HG02852 (cell line): Measurements from ENCODE around the gene RGS3.

Source experiments
- ATAC-seq: cut with Tn5 transposase; IDR thresholded peaks from one replicate; pipeline ENCODE4 v1.9.1; 2021; ENCODE audit warnings: mild to moderate bottlenecking, moderate library complexity; ENCODE audit not compliant: unreplicated experiment

RGS3 gene

DNA sequence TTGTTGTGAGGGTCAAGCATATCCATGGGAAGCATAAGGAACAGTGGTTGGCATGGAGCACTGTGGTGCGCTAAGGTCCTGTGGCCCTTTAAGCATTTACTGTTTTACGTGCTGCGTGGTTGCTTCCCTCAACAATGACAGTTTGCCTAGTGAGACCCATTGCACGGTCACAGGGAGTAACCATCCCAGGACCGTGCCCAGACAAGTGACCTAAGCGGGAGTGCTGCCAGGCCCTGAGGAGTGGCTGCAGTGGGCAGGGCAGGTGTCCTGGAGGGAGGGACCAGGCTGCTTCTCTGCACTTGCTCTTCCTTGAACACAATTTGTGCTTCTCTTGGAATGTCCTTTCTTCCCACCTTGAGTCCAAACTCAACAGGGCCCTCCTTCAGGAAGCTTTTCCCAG, 64.6 kb downstream of the RGS3 start:
- no peak for ATAC-seq

DNA sequence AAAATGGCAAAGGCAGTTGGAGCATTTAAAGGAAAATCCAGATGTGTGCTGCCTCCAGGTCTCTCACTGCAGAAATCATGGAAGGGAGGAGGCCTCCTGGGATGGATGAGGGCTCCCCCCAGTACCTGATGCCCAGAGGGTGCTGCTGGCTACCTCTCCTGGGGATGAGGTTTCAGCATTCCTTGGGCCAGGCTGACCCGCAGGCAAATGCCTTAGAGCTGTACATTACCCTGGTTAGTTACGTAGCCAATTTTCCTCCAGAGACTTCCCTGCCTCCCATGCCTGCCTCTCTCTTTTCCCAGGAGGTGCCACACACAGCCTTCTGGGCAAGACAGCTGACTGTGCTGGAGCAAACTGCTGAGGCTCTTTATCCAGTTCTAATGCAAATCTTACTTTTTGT, 65.3 kb downstream of the RGS3 start:
- no peak for ATAC-seq

DNA sequence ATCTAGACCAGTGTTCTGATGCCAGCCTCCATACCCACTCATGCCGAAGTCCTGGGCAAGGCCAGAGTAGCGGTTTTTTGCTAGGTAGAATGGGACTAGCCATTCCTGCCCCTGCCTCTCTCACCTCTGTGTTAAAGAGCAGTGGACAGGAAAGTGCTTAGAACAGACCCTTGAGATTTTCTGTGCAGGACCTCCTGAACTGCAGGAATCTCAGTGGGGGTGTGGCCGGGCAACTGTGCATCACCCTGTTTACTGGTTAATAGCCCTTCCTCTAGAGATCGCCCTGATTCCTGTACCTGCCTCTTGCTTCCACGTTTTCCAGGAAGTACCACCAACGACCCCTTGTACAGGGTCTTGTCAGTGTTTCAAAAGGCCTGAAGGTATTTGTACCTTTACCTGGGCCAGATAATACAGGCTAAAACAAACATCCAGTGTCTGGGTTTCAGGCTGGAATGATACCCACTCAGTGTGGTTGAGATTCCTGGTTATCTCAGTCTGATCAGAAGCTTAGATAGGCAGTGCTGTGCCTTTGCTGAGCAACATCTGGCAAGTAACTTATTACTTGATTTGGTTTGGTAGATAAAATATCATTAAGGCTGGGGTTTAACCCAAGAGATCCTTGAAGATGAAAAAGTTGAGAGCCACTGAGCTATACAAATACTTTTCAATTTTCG, 65.9 kb downstream of the RGS3 start:
- no peak for ATAC-seq

DNA sequence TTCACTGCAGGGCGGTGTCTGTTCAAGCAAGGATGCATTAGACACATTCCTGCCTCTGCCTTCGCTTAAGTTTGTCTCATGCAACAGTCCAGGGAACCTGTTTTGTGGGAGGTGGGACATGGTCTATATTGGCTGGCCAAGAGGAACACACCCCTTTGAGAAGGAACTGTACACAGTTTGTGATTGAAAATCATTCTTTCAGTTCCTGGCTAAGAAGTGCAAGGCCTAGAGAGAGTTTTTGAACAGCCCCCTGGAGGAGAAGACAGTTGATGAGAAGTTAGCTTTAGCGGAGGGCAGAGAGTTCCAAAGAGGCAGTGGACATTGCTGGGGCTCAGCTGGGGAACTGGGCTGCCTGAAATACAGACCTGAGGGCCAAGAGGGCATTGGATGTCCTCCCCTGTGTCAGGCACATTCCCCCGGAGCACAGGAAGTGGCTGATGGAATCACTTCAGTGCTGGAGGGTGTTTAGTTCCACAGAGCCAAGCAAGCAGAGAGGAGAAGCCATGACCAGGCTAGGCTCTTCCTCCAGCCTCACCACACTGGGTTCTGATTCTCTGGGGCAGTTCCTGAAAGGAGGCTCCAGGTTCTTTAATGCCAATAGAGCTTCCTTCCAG, 66.6 kb downstream of the RGS3 start:
- no peak for ATAC-seq

DNA sequence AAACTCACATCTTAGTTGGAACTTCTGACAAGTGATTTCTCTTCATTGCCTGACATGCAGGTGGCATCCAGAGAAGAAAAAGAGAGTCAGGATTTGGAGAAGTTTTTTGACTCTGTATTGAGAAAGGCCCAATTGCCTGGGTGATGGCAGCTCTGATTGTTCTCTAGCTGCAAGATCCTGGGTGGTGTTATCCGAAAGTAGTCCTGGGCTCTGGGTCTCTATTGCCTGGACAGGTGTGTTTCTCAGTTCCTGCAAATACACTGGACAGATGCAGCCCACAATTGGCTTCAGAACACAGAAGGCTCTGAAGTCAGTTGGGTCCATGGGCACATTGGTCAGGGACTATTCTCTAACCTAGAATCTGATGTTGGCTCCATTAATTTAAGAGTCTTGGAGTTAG, 67.4 kb downstream of the RGS3 start:
- no peak for ATAC-seq

DNA sequence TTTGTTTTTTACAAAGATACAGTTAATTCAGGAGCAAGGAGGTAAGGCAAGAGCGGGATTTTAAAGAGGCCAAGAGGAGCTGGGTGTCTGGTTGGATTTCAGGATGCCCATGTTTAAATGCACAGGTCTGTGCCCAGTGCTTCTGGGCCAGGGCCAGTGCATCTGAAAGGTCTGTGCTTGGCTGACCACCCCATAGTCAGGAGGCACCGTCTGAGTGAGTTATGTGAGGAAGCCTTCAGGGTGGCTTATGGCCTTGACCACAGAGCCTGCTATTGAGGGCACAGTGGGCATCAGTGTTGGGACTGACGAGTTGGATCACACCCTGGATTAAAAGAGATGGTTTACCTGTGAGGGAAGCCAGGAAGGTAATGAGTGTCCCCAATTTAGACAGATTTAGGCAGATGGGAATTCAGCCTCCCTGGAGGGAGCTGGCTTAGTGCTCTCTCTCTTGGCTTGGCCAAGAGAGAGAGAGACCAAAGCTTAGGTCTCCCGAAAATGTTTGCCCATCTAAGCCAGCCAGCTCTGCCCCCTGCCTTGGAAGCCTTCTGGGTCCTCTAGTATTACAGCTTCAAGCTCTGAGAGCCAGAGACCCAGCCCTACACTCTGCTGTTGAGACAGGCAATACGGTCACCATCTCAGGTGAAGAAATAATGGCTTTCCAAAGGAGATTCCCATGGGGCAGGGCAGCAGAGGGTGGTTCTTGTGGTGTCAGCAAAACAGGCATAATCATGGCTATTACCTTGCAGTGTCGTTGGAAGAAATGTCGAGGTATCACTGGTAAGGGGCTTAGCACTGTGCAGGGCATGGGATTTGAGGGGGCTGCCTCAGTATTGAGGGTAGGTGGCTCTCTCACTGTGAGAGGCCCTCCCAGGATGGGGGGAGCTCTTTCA, 68.6 kb downstream of the RGS3 start:
- ATAC-seq, result no peak

DNA sequence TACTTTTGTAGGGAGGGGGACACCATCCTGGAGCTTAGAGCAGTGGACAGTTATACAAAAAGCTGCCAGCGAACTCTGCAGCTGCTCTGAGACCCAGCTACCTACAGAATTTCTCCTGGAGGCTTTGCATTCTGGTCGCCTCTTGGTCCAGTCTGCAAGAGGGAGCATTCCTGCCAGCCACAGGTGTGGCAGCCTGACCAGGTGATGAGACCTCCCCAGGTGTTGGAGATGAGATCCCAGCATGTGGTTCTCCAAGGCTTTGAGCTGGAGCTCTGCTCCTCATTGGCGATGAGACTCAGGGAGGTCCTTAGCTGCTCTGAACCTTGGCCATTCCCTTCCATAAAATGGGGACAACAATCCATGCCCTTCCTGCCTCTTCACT, 69.3 kb downstream of the RGS3 start:
- ATAC-seq, result no peak

DNA sequence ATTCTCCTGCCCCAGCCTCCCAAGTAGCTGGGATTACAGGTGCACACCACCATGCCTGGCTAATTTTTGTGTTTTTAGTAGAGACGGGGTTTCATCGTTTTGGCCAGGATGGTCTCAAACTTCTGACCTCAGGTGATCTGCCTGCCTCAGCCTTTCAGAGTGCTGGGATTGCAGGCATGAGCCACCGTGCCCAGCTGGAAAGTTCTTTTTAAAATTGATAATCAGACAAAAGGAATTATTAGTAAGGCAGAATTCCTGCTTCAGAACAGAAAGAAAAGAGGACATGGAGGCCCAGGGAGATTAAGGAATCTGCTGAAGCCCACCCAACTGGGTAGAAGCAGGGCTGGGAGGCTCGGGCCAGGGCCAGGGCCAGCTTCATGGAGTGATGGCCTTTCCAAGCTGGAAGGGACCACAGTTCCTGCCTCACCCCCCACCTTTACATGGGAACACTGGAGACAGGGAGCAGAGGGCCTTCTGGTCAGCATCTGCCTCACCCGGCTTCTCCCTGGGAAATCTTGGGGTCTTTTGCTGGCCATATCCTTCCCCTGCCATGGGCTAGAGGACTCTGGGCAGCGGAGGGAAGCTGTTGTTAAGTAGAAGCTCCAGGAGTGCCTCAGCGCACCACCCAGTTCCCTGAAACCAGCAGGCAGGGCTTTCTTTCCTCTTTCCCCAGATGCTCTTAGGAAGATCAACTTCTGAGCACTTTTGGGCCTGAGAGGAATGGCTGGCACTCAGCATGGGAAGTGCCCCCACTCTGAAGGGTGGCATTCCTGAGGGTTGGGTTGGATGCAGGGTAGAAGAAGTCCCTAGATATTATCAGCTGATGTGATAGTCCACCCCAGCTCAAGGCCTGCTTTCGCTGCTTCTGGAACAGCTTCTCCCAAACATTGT, 70.1 kb downstream of the RGS3 start:
- ATAC-seq, result no peak

DNA sequence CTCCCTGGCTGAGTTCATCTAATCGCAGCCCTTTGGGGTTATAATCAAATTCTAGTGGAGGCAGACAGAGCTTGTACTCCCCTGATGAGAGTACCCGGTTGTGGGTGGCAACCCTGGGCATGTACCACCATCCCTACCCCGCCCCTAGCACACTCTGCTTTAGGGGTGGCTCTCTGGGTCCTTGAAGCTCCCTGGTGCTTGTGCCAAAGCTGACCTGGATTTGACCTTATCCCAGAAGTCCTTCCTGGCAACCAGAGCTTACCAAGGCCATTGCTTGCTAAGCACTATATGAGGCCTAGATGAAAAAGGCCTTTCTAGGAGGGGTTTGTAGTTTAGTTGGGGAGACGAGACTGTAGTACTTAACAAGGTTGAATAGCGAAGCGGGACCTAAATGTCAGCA, 72.2 kb downstream of the RGS3 start:
- ATAC-seq, result no peak

DNA sequence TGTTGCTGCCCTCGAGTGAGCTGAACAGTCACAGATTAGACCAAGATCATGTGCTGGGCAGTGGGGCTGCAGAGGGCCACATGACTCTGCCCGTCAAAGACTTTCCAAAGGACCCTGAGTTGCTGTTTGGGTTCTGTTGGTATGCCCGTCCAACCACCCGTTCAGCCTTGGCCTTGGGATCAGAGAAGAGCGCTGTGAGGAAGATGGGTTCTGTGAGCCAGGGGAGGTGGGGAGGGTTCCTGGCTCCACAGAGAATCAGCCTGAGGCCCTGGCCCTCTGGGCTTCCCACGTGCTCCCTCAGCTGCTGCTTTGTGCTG, 72.6 kb downstream of the RGS3 start:
- no peak for ATAC-seq

DNA sequence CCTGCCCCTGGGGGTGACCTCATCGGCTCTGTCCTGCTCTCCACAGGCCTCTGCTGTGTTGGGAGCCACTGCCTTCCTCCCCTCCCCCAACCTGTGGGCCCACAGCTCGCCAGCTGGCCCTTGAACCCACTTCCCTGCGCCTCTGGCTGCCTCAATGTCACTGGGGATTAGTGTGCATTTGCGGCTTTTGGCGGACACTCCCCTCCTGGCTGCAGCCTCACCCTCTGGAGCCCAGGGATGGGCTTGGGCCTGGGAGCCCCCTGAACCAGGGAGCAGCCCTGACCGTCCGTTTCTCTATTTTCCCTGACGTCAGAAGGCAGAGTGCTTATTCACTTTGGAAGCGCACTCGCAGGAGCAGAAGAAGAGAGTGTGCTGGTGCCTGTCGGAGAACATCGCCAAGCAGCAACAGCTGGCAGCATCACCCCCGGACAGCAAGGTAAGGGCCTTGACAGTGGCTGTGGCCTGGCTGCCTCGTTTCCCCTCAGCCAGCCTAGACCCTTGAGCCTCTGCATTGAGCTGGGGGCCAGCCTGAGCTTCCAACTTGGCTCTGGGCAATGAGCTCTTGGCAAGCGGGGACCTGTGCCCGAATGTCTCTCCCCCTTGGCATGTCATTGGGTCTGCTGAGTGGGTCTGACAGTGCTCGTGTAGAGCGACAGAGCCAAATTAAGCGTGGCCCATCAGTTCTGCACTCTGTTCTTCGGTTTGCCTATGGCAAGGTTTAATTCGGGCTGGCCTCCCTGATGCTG, 73.1 kb downstream of the RGS3 start:
- no peak for ATAC-seq

DNA sequence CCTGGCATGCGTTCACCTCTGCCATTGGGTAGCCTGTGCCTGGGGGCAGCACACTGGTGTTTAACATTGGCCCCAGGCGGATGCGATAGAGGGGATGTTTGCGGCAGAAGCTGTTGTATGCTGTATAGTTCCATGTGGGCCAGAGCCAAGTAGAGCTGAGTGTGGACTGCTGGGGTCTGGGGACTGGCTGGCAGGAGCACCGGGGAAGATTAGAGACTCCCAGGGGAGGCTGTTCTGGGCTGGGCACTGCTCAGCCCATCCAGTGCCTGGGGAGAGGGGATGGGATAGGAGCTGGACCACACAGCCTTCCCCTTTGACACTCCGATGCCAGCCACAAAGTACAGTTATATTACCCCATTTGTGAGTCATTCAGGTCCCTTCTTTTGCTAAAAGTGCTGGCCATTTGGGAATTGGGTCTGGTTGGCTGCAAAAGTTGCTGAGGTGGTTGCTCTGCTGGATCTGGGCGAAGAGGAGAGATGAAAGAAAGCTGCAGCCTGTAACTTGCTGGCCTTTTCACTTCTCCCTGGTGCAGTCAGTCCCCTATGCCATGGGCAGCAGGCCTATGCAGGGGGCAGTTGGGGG, 73.8 kb downstream of the RGS3 start:
- no peak for ATAC-seq

DNA sequence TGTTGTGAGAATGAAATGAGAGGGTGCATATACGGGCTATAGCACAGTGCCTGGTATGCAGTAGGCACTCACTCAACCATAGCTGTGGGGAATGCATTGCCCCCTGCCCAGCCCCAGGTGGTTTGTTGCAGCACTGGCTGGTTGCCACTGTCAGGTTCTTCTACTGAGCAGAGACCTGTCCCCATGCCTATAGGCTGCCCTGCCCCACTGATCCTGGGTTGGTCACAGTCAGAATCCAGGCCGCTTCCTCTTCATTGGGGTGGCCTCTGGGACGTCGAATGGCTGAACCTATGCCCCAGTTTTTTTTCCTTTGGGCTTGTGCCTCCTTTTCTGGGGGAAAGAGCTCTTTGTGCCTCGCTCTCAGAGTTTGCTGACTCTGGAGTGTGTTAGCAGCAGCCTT, 74.6 kb downstream of the RGS3 start:
- no peak for ATAC-seq

DNA sequence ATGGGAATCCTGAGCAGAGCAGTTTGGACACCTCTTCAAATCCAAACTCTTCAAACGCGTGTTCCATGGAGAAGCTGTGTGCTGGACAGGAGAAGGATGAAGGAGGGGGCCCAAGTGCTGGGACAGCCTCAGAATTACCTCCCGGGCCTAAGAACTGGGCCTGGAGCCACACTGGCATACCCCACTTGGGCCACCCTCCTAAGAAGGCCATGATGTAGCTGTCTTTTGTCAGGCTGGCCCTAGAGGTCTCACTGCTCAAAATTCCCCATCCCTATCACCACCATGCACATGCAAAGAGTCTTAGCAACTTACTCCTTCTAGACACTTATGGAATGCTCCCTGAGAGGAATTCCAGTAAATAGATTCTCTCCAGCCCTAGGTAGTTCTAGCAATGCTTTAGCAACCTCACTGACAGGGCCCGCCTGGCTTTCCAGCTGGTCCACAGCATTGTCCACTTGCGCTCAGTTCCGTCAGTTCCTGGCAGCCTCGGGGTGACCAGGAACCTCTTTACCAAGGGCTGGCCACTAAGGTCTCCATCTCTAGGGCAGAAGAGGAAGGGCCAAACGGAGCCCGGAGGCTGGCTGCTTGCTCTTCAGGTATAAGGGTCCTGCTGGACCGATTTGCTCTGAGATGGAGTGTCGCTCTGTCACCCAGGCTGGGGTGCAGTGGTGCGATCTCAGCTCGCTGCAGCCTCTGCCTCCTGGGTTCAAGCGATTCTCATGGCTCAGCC, 75.3 kb downstream of the RGS3 start:
- no peak for ATAC-seq

DNA sequence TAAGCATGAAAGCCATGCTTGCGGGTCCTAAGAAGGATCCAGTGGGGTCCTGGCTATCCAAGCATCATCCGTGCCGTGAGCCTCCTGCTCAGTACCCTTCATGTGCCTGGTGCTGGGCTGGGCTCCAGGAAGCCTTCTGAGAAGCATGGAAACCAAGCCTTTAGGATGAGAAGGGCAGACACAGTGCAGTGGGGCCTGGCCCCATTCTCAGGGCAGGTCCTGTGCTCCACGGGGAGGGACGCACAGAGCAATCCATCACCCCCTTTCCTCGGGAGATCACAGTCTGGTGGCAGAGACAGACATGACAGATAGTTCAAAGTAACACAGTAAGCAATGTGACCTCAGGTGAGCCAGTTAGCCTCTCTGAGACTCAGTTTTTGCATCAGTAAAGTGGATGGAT, 76.9 kb downstream of the RGS3 start:
- no peak for ATAC-seq

DNA sequence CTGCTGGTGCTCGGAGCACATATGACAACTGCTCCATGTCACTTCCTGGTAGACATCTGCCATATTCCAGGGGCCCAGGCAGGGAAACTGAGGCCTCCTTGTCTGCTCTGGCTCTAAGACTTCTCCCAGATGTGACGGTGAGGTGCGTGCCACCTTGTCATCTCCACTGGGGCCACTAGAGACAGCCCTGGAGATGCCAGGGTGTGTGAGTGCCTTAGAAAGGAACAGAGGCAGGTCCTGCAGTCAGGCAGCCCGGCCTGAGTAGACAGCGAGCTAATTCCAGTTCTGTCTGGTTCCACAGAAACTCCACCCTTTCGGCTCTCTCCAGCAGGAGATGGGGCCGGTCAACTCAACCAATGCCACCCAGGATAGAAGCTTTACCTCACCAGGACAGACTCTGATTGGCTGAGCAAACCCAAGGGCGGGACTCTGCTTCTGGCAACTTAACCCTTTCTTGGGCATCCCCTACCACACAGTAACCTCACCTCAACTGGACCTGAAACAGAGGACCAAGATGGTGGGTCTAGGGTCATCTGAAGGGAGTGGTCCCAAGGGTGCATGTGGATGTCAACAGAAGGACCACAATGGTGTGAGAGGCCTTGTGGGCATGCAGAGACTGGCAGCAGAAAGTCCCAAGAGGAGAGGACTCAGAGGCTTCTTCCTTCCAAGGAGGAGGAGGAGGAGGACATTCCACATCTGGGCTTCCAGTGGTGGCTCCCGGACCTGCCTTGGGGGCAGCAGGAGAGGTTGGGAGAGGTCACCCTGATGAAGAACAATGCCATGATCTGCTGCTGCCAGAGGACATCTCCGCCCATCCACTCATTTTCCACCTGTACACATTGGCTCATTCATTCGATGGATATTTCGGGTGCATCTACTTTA, 77.7 kb downstream of the RGS3 start:
- no peak for ATAC-seq

DNA sequence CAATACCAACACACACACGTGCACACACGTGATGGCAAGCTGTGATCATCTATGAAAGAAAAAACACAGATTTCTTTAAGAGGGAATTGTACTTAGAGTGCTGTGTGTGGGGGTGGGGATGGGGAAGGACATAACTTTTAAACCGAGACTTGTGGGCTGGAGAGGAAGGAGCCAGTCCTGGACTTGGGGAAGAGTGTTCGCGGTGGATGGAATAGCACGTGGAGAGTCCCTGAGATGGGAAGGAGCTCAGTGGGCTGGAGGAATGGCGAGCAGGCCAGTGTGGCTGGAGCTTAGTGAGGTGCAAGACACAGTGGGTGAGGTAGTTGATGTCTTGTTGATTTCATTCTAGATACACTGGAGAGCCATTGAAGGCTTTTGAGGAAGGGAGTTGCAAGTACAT, 78.5 kb downstream of the RGS3 start:
- no peak for ATAC-seq

DNA sequence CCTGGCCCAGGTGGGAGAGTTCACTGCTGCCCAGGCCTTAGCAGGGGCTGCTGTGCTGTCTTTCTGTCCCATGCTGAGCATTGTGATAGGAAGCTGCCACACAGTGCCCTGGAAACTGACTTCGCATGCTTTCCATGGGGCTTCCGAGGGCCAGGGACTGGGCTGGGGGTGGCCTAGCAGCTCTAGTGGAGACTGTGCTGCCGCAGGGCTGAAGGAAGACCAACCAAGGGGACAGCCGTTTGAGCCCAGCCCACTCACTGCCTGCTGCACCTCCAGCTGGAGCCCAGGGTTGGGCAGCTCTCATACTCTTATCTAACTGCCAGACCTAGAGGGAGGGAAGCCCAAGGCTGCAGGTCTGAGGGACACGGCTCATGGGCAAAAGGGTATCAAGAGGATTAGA, 79.2 kb downstream of the RGS3 start:
- ATAC-seq, result no peak
